Smooth muscle cell (in vitro differentiated cells): Measurements from ENCODE around the gene MEF2C. TPM values are rescaled to one million over a fixed set of nuclear protein-coding genes. Genes with fewer than 3 reads are reported as not detected.

Experiments
- DNase-seq: peaks from one replicate; lab custom pipeline; 2025; ENCODE audit not compliant: unreplicated experiment; lab: John Stamatoyannopoulos, UW
- H2AFZ ChIP-seq: fragments of 200-600 bp; sonication (generic); 2 replicates; pipeline ENCODE4 v1.6.0; 2016; ENCODE audit warnings: antibody characterized with exemption, low read depth, mild to moderate bottlenecking
- H3F3A ChIP-seq: fragments of 200-600 bp; sonication (generic); 2 replicates; pipeline ENCODE4 v1.6.0; 2017; ENCODE audit warnings: antibody characterized with exemption, low read depth
- H3K27ac ChIP-seq: fragments of 200-600 bp; sonication (generic); 2 replicates; pipeline ENCODE4 v1.5.1; 2016; ENCODE audit warnings: low read depth, mild to moderate bottlenecking
- H3K27me3 ChIP-seq: fragments of 200-600 bp; sonication (generic); 2 replicates; pipeline ENCODE4 v1.6.1; 2016; ENCODE audit warnings: low read depth, mild to moderate bottlenecking
- H3K36me3 ChIP-seq: fragments of 200-600 bp; sonication (generic); 2 replicates; pipeline ENCODE4 v1.5.1; 2016; ENCODE audit warnings: low read depth
- H3K4me1 ChIP-seq: fragments of 200-600 bp; sonication (generic); 2 replicates; pipeline ENCODE4 v1.5.1; 2016; ENCODE audit warnings: low read depth
- H3K4me2 ChIP-seq: fragments of 200-600 bp; sonication (generic); 2 replicates; pipeline ENCODE4 v1.6.0; 2016; ENCODE audit warnings: mild to moderate bottlenecking
- H3K4me3 ChIP-seq: fragments of 200-600 bp; sonication (generic); 2 replicates; pipeline ENCODE4 v1.5.1; 2016; ENCODE audit warnings: mild to moderate bottlenecking
- H3K79me2 ChIP-seq: fragments of 200-600 bp; sonication (generic); 2 replicates; pipeline ENCODE4 v1.6.0; 2016; ENCODE audit warnings: low read depth, mild to moderate bottlenecking
- H3K9ac ChIP-seq: fragments of 200-600 bp; sonication (generic); 2 replicates; pipeline ENCODE4 v1.6.0; 2016; ENCODE audit warnings: low read depth
- H3K9me3 ChIP-seq: fragments of 200-600 bp; sonication (generic); replicated peaks from 2 replicates; pipeline ENCODE4 v1.5.1; 2016; ENCODE audit warnings: low read depth
- H4K20me1 ChIP-seq: fragments of 200-600 bp; sonication (generic); 2 replicates; pipeline ENCODE4 v1.6.0; 2016; ENCODE audit warnings: low read depth
- WGBS: methylation state at CpG from one replicate; pipeline ENCODE4 v1.1.7; 2016; ENCODE audit warnings: low lambda C conversion rate; 5-methylcytosine and 5-hydroxymethylcytosine counted together
- polyA plus RNA-seq: library from polyadenylated mRNA; unstranded; fragments of >200 nt; fragmentation: Nextera tagmentation; extraction: Ambion mirVana; gene quantifications from 2 replicates; pipeline ENCODE4 v1.2.1, GENCODE V29; 2016
- total RNA-seq: library from RNA; depleted of rRNA; stranded (reverse); fragments of >200 nt; gene quantifications from 2 replicates; pipeline ENCODE4 v1.2.3, GENCODE V29; 2014
- TF ChIP-seq, protein P1 (sequence below): fragments of 200-600 bp; sonication (generic); IDR thresholded peaks from 2 replicates; pipeline ENCODE4 v1.5.1; 2017; ENCODE audit warnings: borderline replicate concordance, mild to moderate bottlenecking, antibody characterized with exemption; ENCODE audit not compliant: insufficient read depth, poor library complexity, severe bottlenecking

Gene MEF2C
- total and polyA plus RNA-seq, 2 experiments from 2014 or later, result 11.4 to 14.0 TPM

DNA sequence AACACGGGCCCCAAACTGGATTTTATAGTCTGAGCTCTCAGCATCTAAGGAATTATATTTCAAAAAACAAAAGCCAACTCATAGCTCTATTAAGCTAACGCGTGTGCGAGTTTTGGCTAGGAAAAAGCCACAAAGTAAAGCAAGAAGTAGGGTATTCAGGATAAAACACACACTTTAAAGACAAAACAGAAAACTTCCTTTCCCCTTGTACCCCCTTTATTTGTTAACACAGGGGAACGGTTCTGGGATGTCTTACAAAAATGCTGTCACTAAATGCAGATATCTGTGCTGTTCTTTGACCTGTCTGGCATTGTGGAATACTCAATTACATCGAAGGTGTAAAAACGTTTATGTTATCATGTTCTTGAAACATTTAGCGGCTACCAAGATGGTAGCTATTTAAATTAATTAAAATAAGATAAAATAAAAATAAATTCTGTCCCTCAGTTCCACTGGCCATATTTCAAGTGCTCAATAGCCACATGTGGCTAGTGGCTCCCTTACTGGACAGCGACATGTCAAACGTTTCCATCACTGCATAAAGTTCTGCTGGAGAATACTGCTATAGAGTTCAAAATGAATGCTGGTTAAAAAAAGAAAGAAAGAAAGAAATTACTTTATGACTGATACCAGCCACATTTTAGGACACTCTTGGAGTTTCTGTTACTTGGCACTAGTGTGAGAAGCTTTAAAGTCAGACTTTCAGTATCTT is 7.2 kb upstream of the MEF2C start:
- DNase-seq, result no peak

GRCh38 chr5:88889189-88890069 is 6.4 kb upstream of the MEF2C start:
- no peaks in the 10 kb centered on the region for H3K9me3 ChIP-seq
- H3K4me2 ChIP-seq, result peak overlapping the region; percentile 96
- no peaks in the 10 kb centered on the region for H3K79me2 ChIP-seq
- peak overlapping the region; percentile 94 for H2AFZ ChIP-seq
- H3K27me3 ChIP-seq, result no peaks in the 10 kb centered on the region
- H4K20me1 ChIP-seq, result no peaks in the 10 kb centered on the region
- no peak overlapping the region for H3K9ac ChIP-seq
- TF ChIP-seq, protein P1, sequence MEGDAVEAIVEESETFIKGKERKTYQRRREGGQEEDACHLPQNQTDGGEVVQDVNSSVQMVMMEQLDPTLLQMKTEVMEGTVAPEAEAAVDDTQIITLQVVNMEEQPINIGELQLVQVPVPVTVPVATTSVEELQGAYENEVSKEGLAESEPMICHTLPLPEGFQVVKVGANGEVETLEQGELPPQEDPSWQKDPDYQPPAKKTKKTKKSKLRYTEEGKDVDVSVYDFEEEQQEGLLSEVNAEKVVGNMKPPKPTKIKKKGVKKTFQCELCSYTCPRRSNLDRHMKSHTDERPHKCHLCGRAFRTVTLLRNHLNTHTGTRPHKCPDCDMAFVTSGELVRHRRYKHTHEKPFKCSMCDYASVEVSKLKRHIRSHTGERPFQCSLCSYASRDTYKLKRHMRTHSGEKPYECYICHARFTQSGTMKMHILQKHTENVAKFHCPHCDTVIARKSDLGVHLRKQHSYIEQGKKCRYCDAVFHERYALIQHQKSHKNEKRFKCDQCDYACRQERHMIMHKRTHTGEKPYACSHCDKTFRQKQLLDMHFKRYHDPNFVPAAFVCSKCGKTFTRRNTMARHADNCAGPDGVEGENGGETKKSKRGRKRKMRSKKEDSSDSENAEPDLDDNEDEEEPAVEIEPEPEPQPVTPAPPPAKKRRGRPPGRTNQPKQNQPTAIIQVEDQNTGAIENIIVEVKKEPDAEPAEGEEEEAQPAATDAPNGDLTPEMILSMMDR, result no peak
- H3K4me3 ChIP-seq, result peak overlapping the region; percentile 63
- peak; percentile 8 for DNase-seq
- no peaks in the 10 kb centered on the region for H3K36me3 ChIP-seq
- H3K4me1 ChIP-seq, result no peaks in the 10 kb centered on the region
- no peak overlapping the region for H3K27ac ChIP-seq
- H3F3A ChIP-seq, result no peaks in the 10 kb centered on the region
- 3% methylated on average over 47 of the region's 48 CpGs for WGBS

More for the DNA sequence above, 7.2 kb upstream of the MEF2C start:
- H3K4me3 ChIP-seq, result peak overlapping the region; percentile 63
- no peaks in the 10 kb centered on the region for H3K79me2 ChIP-seq
- TF ChIP-seq, protein P1, result no peak
- H3K27ac ChIP-seq, result no peak overlapping the region
- H3K9ac ChIP-seq, result no peak overlapping the region
- 64% methylated on average over 10 of the region's 10 CpGs for WGBS
- H3K27me3 ChIP-seq, result no peaks in the 10 kb centered on the region
- no peaks in the 10 kb centered on the region for H4K20me1 ChIP-seq
- no peaks in the 10 kb centered on the region for H3K4me1 ChIP-seq
- H3F3A ChIP-seq, result no peaks in the 10 kb centered on the region
- peak overlapping the region; percentile 96 for H3K4me2 ChIP-seq
- H3K36me3 ChIP-seq, result no peaks in the 10 kb centered on the region
- H2AFZ ChIP-seq, result peak overlapping the region; percentile 94
- no peaks in the 10 kb centered on the region for H3K9me3 ChIP-seq

DNA sequence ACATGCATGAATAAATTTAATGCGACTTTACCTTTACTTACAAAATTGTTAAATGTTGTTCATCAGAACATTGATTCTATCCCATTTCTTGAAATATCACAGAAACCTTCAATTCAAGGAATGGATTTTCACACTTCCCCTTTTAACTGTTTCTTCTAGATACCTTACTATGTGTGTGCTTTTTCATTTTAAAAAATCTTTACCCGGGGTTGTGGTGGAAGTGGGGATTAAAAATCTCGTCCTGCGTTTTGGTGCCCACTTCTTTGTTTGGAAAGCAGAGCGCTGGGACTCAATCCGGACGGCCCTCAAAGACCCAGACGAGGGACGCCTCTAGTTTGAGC is 5.8 kb upstream of the MEF2C start:
- Histone ChIP-seq H3K36me3 (no peaks in the 10 kb centered on the region), H2AFZ (peak overlapping the region; percentile 94), H3K9me3 (no peaks in the 10 kb centered on the region), H3F3A (no peaks in the 10 kb centered on the region), H3K27ac (no peak overlapping the region), H4K20me1 (no peaks in the 10 kb centered on the region), H3K4me3 (peak overlapping the region; percentile 63), H3K27me3 (no peaks in the 10 kb centered on the region), H3K4me1 (no peaks in the 10 kb centered on the region), H3K4me2 (peak overlapping the region; percentile 96), H3K9ac (no peak overlapping the region), H3K79me2 (no peaks in the 10 kb centered on the region)
- no peak for DNase-seq
- TF ChIP-seq, protein P1, result no peak
- WGBS, result 24% methylated on average over 9 of the region's 9 CpGs
